ENCODE results near the gene TASP1.
"Not testable (repeated sequence)": the region's sequence is repeated elsewhere in the genome, so short reads cannot be mapped to it uniquely, and the experiment has no call there.

The TASP1 gene

GRCh38 chr20:13485576-13485975 is 153.2 kb downstream of the TASP1 start:
- Histone ChIP-seq H3K4me1 (ENCODE audit: control insufficient read depth in 1 of 2, insufficient read depth in 2 of 2, low read length in 2 of 2) (no peaks in the 10 kb centered on the region), H3K9ac (ENCODE audit: low read length) (no peak overlapping the region), H3K27ac (ENCODE audit: low read depth, low read length) (no peak overlapping the region), H4K8ac (ENCODE audit: low read depth, low read length) (no peak overlapping the region), H3K4me3 (ENCODE audit: low read depth, low read length) (no peak overlapping the region), H3K27me3 (ENCODE audit: insufficient read depth, low read length) (no peaks in the 10 kb centered on the region), H3K18ac (ENCODE audit: low read length) (no peak overlapping the region), H3K23ac (ENCODE audit: low read length) (no peak overlapping the region), H3K4me2 (ENCODE audit: low read length) (no peak overlapping the region), H3K9me3 (ENCODE audit: insufficient read depth, low read depth, low read length) (no peaks in the 10 kb centered on the region), H4K12ac (ENCODE audit: low read depth, low read length) (no peak overlapping the region), H3K36me3 (ENCODE audit: control insufficient read depth in 1 of 2, insufficient read depth in 2 of 2, low read length in 2 of 2) (no peaks in the 10 kb centered on the region), H3K4ac (ENCODE audit: low read depth, low read length) (no peak overlapping the region), H3K79me1 (ENCODE audit: low read length) (no peaks in the 10 kb centered on the region), H2BK5ac (ENCODE audit: low read depth, low read length, poor library complexity) (no peak overlapping the region), H2BK120ac (ENCODE audit: insufficient read depth, low read length, poor library complexity) (no peak overlapping the region), H4K91ac (ENCODE audit: low read depth, low read length) (no peak overlapping the region), H2BK12ac (ENCODE audit: low read length) (no peak overlapping the region), H2AFZ (ENCODE audit: insufficient read depth, low read length, poor library complexity) (no peak overlapping the region), H2AK5ac (ENCODE audit: low read length) (no peak overlapping the region), H3K14ac (ENCODE audit: low read length) (no peak overlapping the region), H3K79me2 (ENCODE audit: control insufficient read depth, insufficient read depth, low read length, poor library complexity) (no peaks in the 10 kb centered on the region)
- WGBS (ENCODE audit: extremely low coverage, insufficient coverage, insufficient read length): no CpG with 5 or more reads among the region's 3 CpGs
- no peak for DNase-seq

- H3K4me2 ChIP-seq (ENCODE audit: low read length); H4K12ac ChIP-seq (ENCODE audit: low read depth, low read length); H2BK120ac ChIP-seq (ENCODE audit: insufficient read depth, low read length, poor library complexity); H3K4ac ChIP-seq (ENCODE audit: low read depth, low read length); H4K91ac ChIP-seq (ENCODE audit: low read depth, low read length); H3K4me1 ChIP-seq (ENCODE audit: control insufficient read depth in 1 of 2, insufficient read depth in 2 of 2, low read length in 2 of 2); H3K36me3 ChIP-seq (ENCODE audit: control insufficient read depth in 1 of 2, insufficient read depth in 2 of 2, low read length in 2 of 2); H2AFZ ChIP-seq (ENCODE audit: insufficient read depth, low read length, poor library complexity); H3K79me1 ChIP-seq (ENCODE audit: low read length); H3K9ac ChIP-seq (ENCODE audit: low read length); H3K4me3 ChIP-seq (ENCODE audit: low read depth, low read length); H3K23ac ChIP-seq (ENCODE audit: low read length); H2BK5ac ChIP-seq (ENCODE audit: low read depth, low read length, poor library complexity); H3K18ac ChIP-seq (ENCODE audit: low read length); H3K79me2 ChIP-seq (ENCODE audit: control insufficient read depth, insufficient read depth, low read length, poor library complexity); H3K27ac ChIP-seq (ENCODE audit: low read depth, low read length); H2BK12ac ChIP-seq (ENCODE audit: low read length); H2AK5ac ChIP-seq (ENCODE audit: low read length); H3K14ac ChIP-seq (ENCODE audit: low read length); H3K27me3 ChIP-seq (ENCODE audit: insufficient read depth, low read length); H3K9me3 ChIP-seq (ENCODE audit: insufficient read depth, low read depth, low read length); H4K8ac ChIP-seq (ENCODE audit: low read depth, low read length); DNase-seq: not testable (repeated sequence)
- no CpG with 5 or more reads among the region's 1 CpG for WGBS (ENCODE audit: extremely low coverage, insufficient coverage, insufficient read length)
Measured at GRCh38 chr20:13485019-13485418, 153.7 kb downstream of the TASP1 start.

- not testable (repeated sequence) for H2AK5ac ChIP-seq (ENCODE audit: low read length); H3K18ac ChIP-seq (ENCODE audit: low read length); H2BK5ac ChIP-seq (ENCODE audit: low read depth, low read length, poor library complexity); H3K14ac ChIP-seq (ENCODE audit: low read length); H2BK12ac ChIP-seq (ENCODE audit: low read length); H3K4me1 ChIP-seq (ENCODE audit: control insufficient read depth in 1 of 2, insufficient read depth in 2 of 2, low read length in 2 of 2); H4K12ac ChIP-seq (ENCODE audit: low read depth, low read length); H3K23ac ChIP-seq (ENCODE audit: low read length); H3K36me3 ChIP-seq (ENCODE audit: control insufficient read depth in 1 of 2, insufficient read depth in 2 of 2, low read length in 2 of 2); DNase-seq; H3K27ac ChIP-seq (ENCODE audit: low read depth, low read length); H3K79me2 ChIP-seq (ENCODE audit: control insufficient read depth, insufficient read depth, low read length, poor library complexity); H3K4me2 ChIP-seq (ENCODE audit: low read length); H3K4me3 ChIP-seq (ENCODE audit: low read depth, low read length); H3K79me1 ChIP-seq (ENCODE audit: low read length); H4K91ac ChIP-seq (ENCODE audit: low read depth, low read length); H3K4ac ChIP-seq (ENCODE audit: low read depth, low read length); H2BK120ac ChIP-seq (ENCODE audit: insufficient read depth, low read length, poor library complexity); H3K27me3 ChIP-seq (ENCODE audit: insufficient read depth, low read length); H3K9ac ChIP-seq (ENCODE audit: low read length); H4K8ac ChIP-seq (ENCODE audit: low read depth, low read length); H2AFZ ChIP-seq (ENCODE audit: insufficient read depth, low read length, poor library complexity); H3K9me3 ChIP-seq (ENCODE audit: insufficient read depth, low read depth, low read length)
- no CpG with 5 or more reads among the region's 1 CpG for whole genome bisulfite sequencing (ENCODE audit: extremely low coverage, insufficient coverage, insufficient read length)
Measured at GRCh38 chr20:13483472-13483871, 155.3 kb downstream of the TASP1 start.

GRCh38 chr20:13478366-13478765 is 160.4 kb downstream of the TASP1 start:
- H3K4me1 ChIP-seq (ENCODE audit: control insufficient read depth in 1 of 2, insufficient read depth in 2 of 2, low read length in 2 of 2): no peaks in the 10 kb centered on the region
- WGBS (ENCODE audit: extremely low coverage, insufficient coverage, insufficient read length): no CpG with 5 or more reads among the region's 2 CpGs
- no peak overlapping the region for H2AFZ ChIP-seq (ENCODE audit: insufficient read depth, low read length, poor library complexity)
- H3K79me1 ChIP-seq (ENCODE audit: low read length): no peaks in the 10 kb centered on the region
- no peaks in the 10 kb centered on the region for H3K27me3 ChIP-seq (ENCODE audit: insufficient read depth, low read length)
- no peak overlapping the region for H3K27ac ChIP-seq (ENCODE audit: low read depth, low read length)
- H3K9me3 ChIP-seq (ENCODE audit: insufficient read depth, low read depth, low read length): no peaks in the 10 kb centered on the region
- H3K79me2 ChIP-seq (ENCODE audit: control insufficient read depth, insufficient read depth, low read length, poor library complexity): no peaks in the 10 kb centered on the region
- H4K8ac ChIP-seq (ENCODE audit: low read depth, low read length): no peak overlapping the region
- H3K36me3 ChIP-seq (ENCODE audit: control insufficient read depth in 1 of 2, insufficient read depth in 2 of 2, low read length in 2 of 2): no peaks in the 10 kb centered on the region
- no peak overlapping the region for H2BK5ac ChIP-seq (ENCODE audit: low read depth, low read length, poor library complexity)
- H3K4me3 ChIP-seq (ENCODE audit: low read depth, low read length): no peak overlapping the region
- no peak overlapping the region for H3K14ac ChIP-seq (ENCODE audit: low read length)
- H3K18ac ChIP-seq (ENCODE audit: low read length): no peak overlapping the region
- H3K4me2 ChIP-seq (ENCODE audit: low read length): no peak overlapping the region
- no peak overlapping the region for H2AK5ac ChIP-seq (ENCODE audit: low read length)
- no peak for DNase-seq
- no peak overlapping the region for H2BK120ac ChIP-seq (ENCODE audit: insufficient read depth, low read length, poor library complexity)
- no peak overlapping the region for H3K9ac ChIP-seq (ENCODE audit: low read length)
- H3K23ac ChIP-seq (ENCODE audit: low read length): no peak overlapping the region
- H4K12ac ChIP-seq (ENCODE audit: low read depth, low read length): no peak overlapping the region
- H4K91ac ChIP-seq (ENCODE audit: low read depth, low read length): no peak overlapping the region
- no peak overlapping the region for H2BK12ac ChIP-seq (ENCODE audit: low read length)
- H3K4ac ChIP-seq (ENCODE audit: low read depth, low read length): no peak overlapping the region
